Testis (tissue), 2 donors: Measurements from ENCODE around the gene ARHGAP32.

ENCODE experiments used
- POLR2A ChIP-seq: fragments of 450-650 bp; IDR thresholded peaks from one replicate; pipeline ENCODE4 v1.6.1; 2017; ENCODE audit warnings: antibody characterized with exemption, mild to moderate bottlenecking, moderate library complexity
- TF ChIP-seq, protein P1 (sequence below), 3 experiments: fragments of 450-650 bp in 2 of 3; fragments of 200-600 bp in 1 of 3; sonication (generic) in 1 of 3; IDR thresholded peaks; one replicate each; pipeline ENCODE4 v1.5.1; 2016 to 2019; ENCODE audit warnings: antibody characterized with exemption in 3 of 3, mild to moderate bottlenecking in 2 of 3, moderate library complexity in 1 of 3

DNA sequence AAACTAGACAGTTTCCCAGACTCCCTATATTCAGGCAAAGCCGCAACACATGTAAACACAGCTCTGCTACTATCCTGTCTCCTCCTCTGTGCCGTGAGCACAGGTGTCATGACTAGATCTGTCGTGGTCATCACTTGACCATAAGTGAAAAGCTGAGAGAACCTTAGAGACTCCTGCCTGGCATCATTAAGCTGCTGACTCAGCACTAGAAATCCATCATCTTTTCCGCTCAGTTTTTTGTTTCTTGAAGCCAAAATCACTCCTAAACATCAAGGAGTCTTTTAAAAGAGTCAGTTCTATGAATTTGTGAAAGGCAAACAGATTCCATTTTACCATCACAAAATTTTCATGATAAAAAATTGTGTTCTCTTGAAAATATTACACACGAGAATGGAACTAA, 147.0 kb downstream of the ARHGAP32 start:
- TF ChIP-seq, protein P1, sequence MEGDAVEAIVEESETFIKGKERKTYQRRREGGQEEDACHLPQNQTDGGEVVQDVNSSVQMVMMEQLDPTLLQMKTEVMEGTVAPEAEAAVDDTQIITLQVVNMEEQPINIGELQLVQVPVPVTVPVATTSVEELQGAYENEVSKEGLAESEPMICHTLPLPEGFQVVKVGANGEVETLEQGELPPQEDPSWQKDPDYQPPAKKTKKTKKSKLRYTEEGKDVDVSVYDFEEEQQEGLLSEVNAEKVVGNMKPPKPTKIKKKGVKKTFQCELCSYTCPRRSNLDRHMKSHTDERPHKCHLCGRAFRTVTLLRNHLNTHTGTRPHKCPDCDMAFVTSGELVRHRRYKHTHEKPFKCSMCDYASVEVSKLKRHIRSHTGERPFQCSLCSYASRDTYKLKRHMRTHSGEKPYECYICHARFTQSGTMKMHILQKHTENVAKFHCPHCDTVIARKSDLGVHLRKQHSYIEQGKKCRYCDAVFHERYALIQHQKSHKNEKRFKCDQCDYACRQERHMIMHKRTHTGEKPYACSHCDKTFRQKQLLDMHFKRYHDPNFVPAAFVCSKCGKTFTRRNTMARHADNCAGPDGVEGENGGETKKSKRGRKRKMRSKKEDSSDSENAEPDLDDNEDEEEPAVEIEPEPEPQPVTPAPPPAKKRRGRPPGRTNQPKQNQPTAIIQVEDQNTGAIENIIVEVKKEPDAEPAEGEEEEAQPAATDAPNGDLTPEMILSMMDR (IDR thresholded peaks at IDR 0.05): no peak
- TF ChIP-seq POLR2A: no peak
